Putamen (tissue), 1 donor: Measurements from ENCODE around the gene TERT.
"Not testable (repeated sequence)": the region's sequence is repeated elsewhere in the genome, so short reads cannot be mapped to it uniquely, and the experiment has no call there.

ENCODE experiments used
- DNase-seq: peaks from one replicate; pipeline ENCODE4 v3.0.0-alpha.2; 2016; ENCODE audit warnings: low spot score

TERT gene

GRCh38 chr5:1278656-1279442, 16.0 kb downstream of the TERT start:
- DNase-seq, result no peak

GRCh38 chr5:1278216-1278615, 16.7 kb downstream of the TERT start:
- DNase-seq, result no peak

- DNase-seq, result no peak
These were observed 17.1 kb downstream of the TERT start for GRCh38 chr5:1277781-1278180.

GRCh38 chr5:1277331-1277730, 17.5 kb downstream of the TERT start:
- no peak for DNase-seq

- DNase-seq, result no peak
These were observed 17.9 kb downstream of the TERT start for GRCh38 chr5:1276930-1277329.

- DNase-seq, result not testable (repeated sequence)
These were observed 19.2 kb downstream of the TERT start for GRCh38 chr5:1275397-1276391.

GRCh38 chr5:1274471-1274870, 20.4 kb downstream of the TERT start:
- DNase-seq, result no peak

GRCh38 chr5:1273745-1274144, 21.1 kb downstream of the TERT start:
- no peak for DNase-seq

- no peak for DNase-seq
These were observed 22.7 kb downstream of the TERT start for GRCh38 chr5:1272201-1272600.

- no peak for DNase-seq
These were observed 23.6 kb downstream of the TERT start for GRCh38 chr5:1270933-1271914.

GRCh38 chr5:1270426-1270825, 24.4 kb downstream of the TERT start:
- no peak for DNase-seq

- no peak for DNase-seq
These were observed 26.2 kb downstream of the TERT start for GRCh38 chr5:1268666-1269065.

GRCh38 chr5:1268056-1268455, 26.8 kb downstream of the TERT start:
- DNase-seq, result no peak

- not testable (repeated sequence) for DNase-seq
These were observed 27.4 kb downstream of the TERT start for GRCh38 chr5:1267464-1267863.

GRCh38 chr5:1266791-1267190, 28.1 kb downstream of the TERT start:
- no peak for DNase-seq

- no peak for DNase-seq
These were observed 29.1 kb downstream of the TERT start for GRCh38 chr5:1265461-1266455.

GRCh38 chr5:1265026-1265425, 29.8 kb downstream of the TERT start:
- DNase-seq, result no peak

GRCh38 chr5:1264211-1264610, 30.7 kb downstream of the TERT start:
- DNase-seq, result no peak

GRCh38 chr5:1262381-1262780, 32.5 kb downstream of the TERT start:
- DNase-seq, result no peak

- no peak for DNase-seq
These were observed 33.2 kb downstream of the TERT start for GRCh38 chr5:1261643-1262042.
